Peyer's patch (tissue), 4 donors: ENCODE data around the gene PARVA.

Experiments
- CTCF ChIP-seq, 6 experiments: fragments of 450-650 bp in 4 of 6; fragments of 200-600 bp in 2 of 6; sonication (generic) in 1 of 6; IDR thresholded peaks; one replicate each; pipeline ENCODE4 v1.5.1; 2017 to 2019; ENCODE audit warnings: antibody characterized with exemption in 6 of 6, mild to moderate bottlenecking in 3 of 6, moderate library complexity in 1 of 6
- POLR2A ChIP-seq, 2 donors: fragments of 450-650 bp; IDR thresholded peaks; one replicate each; pipeline ENCODE4 v1.5.1; 2017; ENCODE audit warnings: antibody characterized with exemption in 2 of 2, mild to moderate bottlenecking in 2 of 2, moderate library complexity in 2 of 2

GRCh38 chr11:12454782-12455181 lies 77.4 kb downstream of the PARVA start:
- TF ChIP-seq CTCF (IDR thresholded peaks at IDR 0.05): no peak
- no peak for TF ChIP-seq POLR2A (IDR thresholded peaks at IDR 0.05)
